OCI-LY7 (cell line): ENCODE measurements around the gene ROBO3.

Experiments used
- CTCF ChIP-seq: fragments of 200-600 bp; sonication (generic); conservative IDR thresholded peaks from 2 replicates; pipeline ENCODE4 v1.5.1; 2014; ENCODE audit warnings: mild to moderate bottlenecking, antibody characterized with exemption, low read length, moderate library complexity, mixed read lengths
- EZH2phosphoT487 ChIP-seq: fragments of 200-600 bp; sonication (generic); IDR thresholded peaks from 2 replicates; pipeline ENCODE4 v1.6.1; 2018; ENCODE audit warnings: low read depth, borderline replicate concordance, mild to moderate bottlenecking, mixed run types, antibody characterized with exemption, low read length, moderate library complexity, mixed read lengths

GRCh38 chr11:124839972-124840621 is 25.1 kb upstream of the ROBO3 start:
- TF ChIP-seq CTCF (no peak), EZH2phosphoT487 (no peak)
